Measurements from ENCODE around the gene AIPL1.

Gene AIPL1

DNA sequence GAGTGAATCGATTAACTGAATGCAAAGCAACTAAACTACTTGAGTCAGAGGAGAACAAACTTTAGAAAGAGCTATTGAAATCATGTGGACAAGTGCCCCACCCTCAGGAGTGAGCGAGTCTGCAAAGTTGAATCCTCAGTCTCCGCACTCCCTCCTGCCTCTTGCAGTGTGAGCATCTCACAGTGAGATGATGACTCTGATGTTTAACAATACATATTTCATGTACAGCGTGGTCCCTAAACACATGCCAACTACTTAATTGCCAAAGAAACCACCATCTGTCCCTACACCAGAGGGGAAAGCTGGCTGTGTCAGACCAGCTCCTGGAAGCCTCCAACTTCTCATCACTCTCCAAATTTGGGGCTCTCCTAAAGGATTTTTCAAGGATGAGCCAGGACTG is 40.5 kb upstream of the AIPL1 start:
- Histone ChIP-seq H3K9me3 (ENCODE audit: control insufficient read depth, insufficient read depth, low read length) (no peaks in the 10 kb centered on the region), H3K4me3 (ENCODE audit: low read depth, low read length) (no peak overlapping the region)

DNA sequence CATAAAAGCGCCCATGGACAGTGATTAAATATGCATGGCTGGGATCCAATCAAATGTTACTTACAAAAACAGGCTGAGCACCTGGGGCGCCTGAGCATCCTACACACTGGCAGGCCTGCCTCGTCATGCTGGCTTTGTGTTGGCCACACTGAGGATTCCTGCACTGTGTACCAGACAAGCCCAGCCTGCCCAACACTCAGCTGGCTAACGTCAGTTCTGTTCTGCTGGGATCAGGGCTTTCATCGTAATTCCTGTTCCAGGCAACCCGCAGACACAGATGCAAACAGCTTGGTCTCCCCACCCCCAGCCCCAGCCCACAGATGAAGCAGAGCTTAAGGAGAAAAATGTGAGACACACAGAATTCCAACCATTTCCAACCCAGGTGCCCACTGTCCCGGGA is 40.0 kb upstream of the AIPL1 start:
- no peak overlapping the region for H3K4me3 ChIP-seq (ENCODE audit: low read depth, low read length)
- peaks cover 25% of the 10 kb centered on the region for H3K4me1 ChIP-seq (ENCODE audit: control insufficient read depth, insufficient read depth, low read length)
- no peak overlapping the region for H3K9ac ChIP-seq (ENCODE audit: low read depth, low read length)
- no peaks in the 10 kb centered on the region for H3K36me3 ChIP-seq (ENCODE audit: control insufficient read depth, insufficient read depth, low read length)
- H3K27me3 ChIP-seq (ENCODE audit: control insufficient read depth, insufficient read depth, low read length), result no peaks in the 10 kb centered on the region
- H3K27ac ChIP-seq (ENCODE audit: low read depth, low read length), result no peak overlapping the region
- no peaks in the 10 kb centered on the region for H3K9me3 ChIP-seq (ENCODE audit: control insufficient read depth, insufficient read depth, low read length)

More for the DNA sequence above, 40.5 kb upstream of the AIPL1 start:
- no peaks in the 10 kb centered on the region for H3K27me3 ChIP-seq (ENCODE audit: control insufficient read depth, insufficient read depth, low read length)
- no peak overlapping the region for H3K27ac ChIP-seq (ENCODE audit: low read depth, low read length)
- peaks cover 30% of the 10 kb centered on the region for H3K4me1 ChIP-seq (ENCODE audit: control insufficient read depth, insufficient read depth, low read length)
- H3K9ac ChIP-seq (ENCODE audit: low read depth, low read length), result no peak overlapping the region
- no peaks in the 10 kb centered on the region for H3K36me3 ChIP-seq (ENCODE audit: control insufficient read depth, insufficient read depth, low read length)

DNA sequence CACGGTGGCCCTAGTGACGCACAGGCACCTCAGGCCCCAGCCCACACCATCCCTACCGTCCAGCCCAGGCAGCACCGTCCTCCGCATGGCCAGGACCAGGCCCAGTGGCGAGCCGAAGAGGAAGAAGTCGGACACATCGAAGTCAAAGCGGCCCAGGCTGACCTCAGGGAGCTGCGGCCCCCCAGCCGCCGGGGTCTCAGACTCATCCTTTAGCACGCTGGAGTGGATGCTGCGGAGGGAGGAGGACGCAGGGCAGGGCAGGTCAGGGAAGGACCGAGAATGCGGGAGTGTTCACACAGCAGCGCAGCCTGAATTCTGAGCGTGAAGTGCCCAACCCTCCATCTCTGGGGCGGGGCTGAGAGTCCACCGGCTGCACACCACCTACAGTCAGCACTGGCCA is 39.5 kb upstream of the AIPL1 start:
- no peak overlapping the region for H3K27ac ChIP-seq (ENCODE audit: low read depth, low read length)
- no peaks in the 10 kb centered on the region for H3K9me3 ChIP-seq (ENCODE audit: control insufficient read depth, insufficient read depth, low read length)
- no peak overlapping the region for H3K9ac ChIP-seq (ENCODE audit: low read depth, low read length)

DNA sequence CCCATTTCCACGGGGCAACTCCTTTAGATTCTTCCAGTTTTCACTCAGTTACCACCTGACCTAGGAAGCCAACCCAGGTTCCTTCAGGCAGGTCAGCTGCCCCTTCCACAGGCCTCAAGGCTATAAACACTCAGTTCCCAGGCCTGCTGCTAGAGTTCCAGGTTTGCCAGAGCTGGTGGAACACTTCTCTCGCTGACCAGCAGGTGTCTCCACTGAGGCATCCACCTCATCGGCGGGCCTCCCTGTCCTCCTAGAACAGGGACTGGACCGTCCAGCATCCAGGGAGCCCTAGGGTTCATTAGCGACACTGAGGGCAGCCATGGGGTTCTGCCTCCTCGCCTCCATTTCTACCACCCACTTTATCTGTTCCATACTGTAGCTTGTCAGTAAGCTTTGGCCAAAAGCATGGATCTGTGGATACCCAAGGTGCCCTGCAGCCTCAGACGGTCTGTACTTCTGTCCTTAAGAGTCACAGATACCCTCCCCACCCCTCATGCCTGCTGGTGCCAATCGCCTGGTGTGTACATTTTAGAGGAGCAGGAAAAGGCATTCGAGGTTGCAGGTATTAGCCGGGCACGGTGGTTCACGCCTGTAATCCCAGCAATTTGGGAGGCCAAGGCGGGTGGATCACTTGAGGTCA is 38.3 kb upstream of the AIPL1 start:
- Histone ChIP-seq H3K9me3 (ENCODE audit: control insufficient read depth, insufficient read depth, low read length) (no peaks in the 10 kb centered on the region), H3K9ac (ENCODE audit: low read depth, low read length) (no peak overlapping the region), H3K27ac (ENCODE audit: low read depth, low read length) (peak overlapping the region; percentile 18), H3K4me1 (ENCODE audit: control insufficient read depth, insufficient read depth, low read length) (peaks cover 20% of the 10 kb centered on the region), H3K36me3 (ENCODE audit: control insufficient read depth, insufficient read depth, low read length) (no peaks in the 10 kb centered on the region), H3K4me3 (ENCODE audit: low read depth, low read length) (no peak overlapping the region), H3K27me3 (ENCODE audit: control insufficient read depth, insufficient read depth, low read length) (no peaks in the 10 kb centered on the region)

More for the DNA sequence above, 39.5 kb upstream of the AIPL1 start:
- no peaks in the 10 kb centered on the region for H3K27me3 ChIP-seq (ENCODE audit: control insufficient read depth, insufficient read depth, low read length)
- H3K4me3 ChIP-seq (ENCODE audit: low read depth, low read length), result no peak overlapping the region
- H3K36me3 ChIP-seq (ENCODE audit: control insufficient read depth, insufficient read depth, low read length), result no peaks in the 10 kb centered on the region
- H3K4me1 ChIP-seq (ENCODE audit: control insufficient read depth, insufficient read depth, low read length), result peaks cover 20% of the 10 kb centered on the region

DNA sequence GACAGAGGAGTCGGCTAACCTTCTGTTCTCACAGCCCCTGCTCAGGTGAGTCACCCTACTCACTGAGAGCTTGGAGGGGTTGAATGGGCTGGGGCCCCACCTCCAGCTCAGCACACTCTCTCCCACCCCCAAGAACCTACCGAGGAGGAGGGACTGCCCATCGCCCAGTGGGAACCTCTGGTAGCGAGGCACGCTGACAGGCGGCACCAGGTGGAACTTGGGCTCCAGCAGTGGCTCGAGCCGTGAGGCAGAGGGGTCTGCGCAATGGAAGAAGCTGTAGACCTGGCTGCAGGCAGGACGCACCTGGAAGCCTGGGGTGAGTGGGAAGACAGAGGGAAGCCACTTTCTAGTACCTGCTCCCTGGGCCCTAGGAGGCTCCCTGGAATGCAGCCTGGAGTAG is 37.6 kb upstream of the AIPL1 start:
- Histone ChIP-seq H3K27me3 (ENCODE audit: control insufficient read depth, insufficient read depth, low read length) (no peaks in the 10 kb centered on the region), H3K4me3 (ENCODE audit: low read depth, low read length) (no peak overlapping the region), H3K27ac (ENCODE audit: low read depth, low read length) (peak overlapping the region; percentile 18), H3K9ac (ENCODE audit: low read depth, low read length) (no peak overlapping the region), H3K4me1 (ENCODE audit: control insufficient read depth, insufficient read depth, low read length) (peaks cover 20% of the 10 kb centered on the region), H3K36me3 (ENCODE audit: control insufficient read depth, insufficient read depth, low read length) (no peaks in the 10 kb centered on the region), H3K9me3 (ENCODE audit: control insufficient read depth, insufficient read depth, low read length) (no peaks in the 10 kb centered on the region)

DNA sequence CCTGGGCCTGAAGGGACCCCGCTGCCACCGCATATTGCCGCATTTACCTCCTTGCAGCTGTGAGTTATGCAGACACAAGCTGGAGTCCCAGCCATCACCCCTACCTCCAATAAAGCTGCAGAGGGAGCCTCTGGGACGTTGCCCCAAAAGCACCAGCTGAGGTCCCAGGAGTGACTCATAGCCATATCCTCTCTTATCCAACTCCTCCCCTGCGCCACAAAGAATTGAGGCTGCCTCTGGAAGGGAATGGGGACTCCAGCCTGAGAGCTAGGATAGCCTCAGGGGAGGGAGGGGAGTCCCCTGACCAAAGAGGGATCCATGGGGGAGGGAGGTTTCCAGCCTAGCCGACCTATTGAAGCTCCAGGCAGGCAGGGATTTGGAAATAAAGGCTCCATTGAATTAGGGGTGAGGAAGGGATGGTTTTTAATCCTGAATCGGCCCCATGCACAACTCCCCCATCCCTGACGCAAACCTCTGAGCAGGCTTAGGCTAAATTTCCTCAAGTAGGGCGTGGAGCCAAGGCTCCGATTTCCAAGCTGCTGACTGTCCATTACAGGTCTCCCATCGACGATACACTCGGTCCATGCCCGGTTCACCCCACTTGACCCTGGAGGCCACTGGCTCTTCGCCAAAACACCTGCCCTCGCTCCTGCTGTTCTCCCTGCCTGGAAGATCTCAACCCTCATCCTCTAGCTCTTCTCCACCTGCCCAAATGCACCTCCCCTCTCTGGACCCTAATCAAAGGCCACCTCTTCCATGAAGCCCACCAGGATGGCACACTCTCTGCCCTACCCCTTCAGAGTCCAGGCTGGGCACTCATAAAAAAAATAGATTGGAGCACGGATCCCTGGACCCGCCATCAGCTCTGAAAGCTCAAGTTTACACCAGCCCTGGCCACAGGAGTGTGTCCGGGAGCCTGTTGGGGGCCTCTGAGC is 36.9 kb upstream of the AIPL1 start:
- Histone ChIP-seq H3K27me3 (ENCODE audit: control insufficient read depth, insufficient read depth, low read length) (no peaks in the 10 kb centered on the region), H3K4me1 (ENCODE audit: control insufficient read depth, insufficient read depth, low read length) (peaks cover 20% of the 10 kb centered on the region), H3K9me3 (ENCODE audit: control insufficient read depth, insufficient read depth, low read length) (no peaks in the 10 kb centered on the region), H3K27ac (ENCODE audit: low read depth, low read length) (peak overlapping the region; percentile 4), H3K4me3 (ENCODE audit: low read depth, low read length) (no peak overlapping the region), H3K36me3 (ENCODE audit: control insufficient read depth, insufficient read depth, low read length) (no peaks in the 10 kb centered on the region), H3K9ac (ENCODE audit: low read depth, low read length) (no peak overlapping the region)

DNA sequence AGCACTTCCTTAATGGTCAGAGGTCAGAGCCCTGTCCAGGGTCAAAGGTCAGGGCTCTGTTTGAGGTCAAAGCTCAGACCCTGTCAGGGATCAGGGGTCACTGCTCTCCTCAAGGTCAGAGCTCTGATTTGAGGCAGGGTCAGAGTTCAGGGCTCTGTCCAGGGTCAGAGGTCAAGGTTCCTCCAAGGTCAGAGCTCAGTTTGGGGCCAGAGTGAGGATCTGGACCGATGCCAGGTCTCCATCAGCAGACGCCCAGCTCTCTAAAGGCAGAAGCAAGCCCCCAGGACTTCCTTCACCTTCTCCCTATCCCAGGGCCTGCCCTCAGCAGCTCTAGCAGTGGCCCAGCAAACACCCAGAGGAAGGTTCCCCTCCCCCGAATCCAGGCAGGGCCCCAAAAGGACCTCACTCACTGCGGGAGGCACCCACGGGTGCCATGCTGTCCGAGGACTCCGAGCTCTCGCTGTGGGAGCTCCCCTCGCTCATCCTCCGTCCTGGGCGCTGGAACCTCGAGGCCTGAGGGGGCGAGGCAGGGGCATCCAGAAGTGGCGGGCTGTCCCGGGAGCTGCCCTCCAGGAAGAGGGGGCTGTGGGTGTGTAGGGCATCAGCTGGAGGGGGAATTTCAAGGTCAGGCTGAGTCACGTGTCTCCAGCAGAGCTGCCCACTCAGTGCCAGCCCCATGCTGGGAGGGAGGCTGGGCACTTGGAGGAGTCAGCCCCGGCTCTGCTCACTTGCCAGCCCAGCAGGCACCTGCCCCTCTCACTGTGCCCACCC is 36.0 kb upstream of the AIPL1 start:
- H3K36me3 ChIP-seq (ENCODE audit: control insufficient read depth, insufficient read depth, low read length), result no peaks in the 10 kb centered on the region

DNA sequence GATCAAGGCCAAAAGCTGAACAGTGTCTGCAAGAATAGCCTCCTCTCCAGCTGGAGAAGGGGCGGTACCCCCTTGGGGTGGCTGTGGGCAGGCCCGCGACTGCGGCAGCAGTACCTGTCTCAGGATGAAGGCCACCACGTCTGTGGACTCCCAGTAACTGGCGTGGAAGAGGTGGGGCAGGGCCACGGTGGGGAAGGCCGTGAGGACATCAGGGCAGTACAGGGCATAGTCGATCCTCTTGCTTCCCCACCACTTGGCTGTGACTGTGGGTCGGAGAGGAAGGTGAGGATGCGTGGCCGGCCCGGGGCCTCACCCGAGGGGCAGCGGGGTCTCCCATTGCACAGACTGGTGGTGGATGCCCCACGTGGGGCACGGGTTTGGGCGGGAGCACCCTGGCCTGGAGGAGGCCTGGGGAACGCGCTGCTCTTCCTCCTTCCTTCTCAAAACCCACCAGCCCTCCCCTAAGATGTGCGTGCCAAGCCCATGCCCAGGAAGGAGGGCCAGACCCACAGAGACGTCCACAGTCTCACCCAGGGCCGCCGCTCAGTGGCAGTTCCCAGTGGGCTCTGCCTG is 35.3 kb upstream of the AIPL1 start:
- H3K27me3 ChIP-seq (ENCODE audit: control insufficient read depth, insufficient read depth, low read length), result no peaks in the 10 kb centered on the region
- peaks cover 17% of the 10 kb centered on the region for H3K4me1 ChIP-seq (ENCODE audit: control insufficient read depth, insufficient read depth, low read length)
- H3K4me3 ChIP-seq (ENCODE audit: low read depth, low read length), result no peak overlapping the region
- no peak overlapping the region for H3K9ac ChIP-seq (ENCODE audit: low read depth, low read length)
- no peak overlapping the region for H3K27ac ChIP-seq (ENCODE audit: low read depth, low read length)
- no peaks in the 10 kb centered on the region for H3K36me3 ChIP-seq (ENCODE audit: control insufficient read depth, insufficient read depth, low read length)
- H3K9me3 ChIP-seq (ENCODE audit: control insufficient read depth, insufficient read depth, low read length), result no peaks in the 10 kb centered on the region

More for the DNA sequence above, 36.0 kb upstream of the AIPL1 start:
- no peaks in the 10 kb centered on the region for H3K9me3 ChIP-seq (ENCODE audit: control insufficient read depth, insufficient read depth, low read length)
- H3K4me3 ChIP-seq (ENCODE audit: low read depth, low read length), result no peak overlapping the region
- peaks cover 20% of the 10 kb centered on the region for H3K4me1 ChIP-seq (ENCODE audit: control insufficient read depth, insufficient read depth, low read length)
- no peaks in the 10 kb centered on the region for H3K27me3 ChIP-seq (ENCODE audit: control insufficient read depth, insufficient read depth, low read length)
- no peak overlapping the region for H3K27ac ChIP-seq (ENCODE audit: low read depth, low read length)
- H3K9ac ChIP-seq (ENCODE audit: low read depth, low read length), result no peak overlapping the region

DNA sequence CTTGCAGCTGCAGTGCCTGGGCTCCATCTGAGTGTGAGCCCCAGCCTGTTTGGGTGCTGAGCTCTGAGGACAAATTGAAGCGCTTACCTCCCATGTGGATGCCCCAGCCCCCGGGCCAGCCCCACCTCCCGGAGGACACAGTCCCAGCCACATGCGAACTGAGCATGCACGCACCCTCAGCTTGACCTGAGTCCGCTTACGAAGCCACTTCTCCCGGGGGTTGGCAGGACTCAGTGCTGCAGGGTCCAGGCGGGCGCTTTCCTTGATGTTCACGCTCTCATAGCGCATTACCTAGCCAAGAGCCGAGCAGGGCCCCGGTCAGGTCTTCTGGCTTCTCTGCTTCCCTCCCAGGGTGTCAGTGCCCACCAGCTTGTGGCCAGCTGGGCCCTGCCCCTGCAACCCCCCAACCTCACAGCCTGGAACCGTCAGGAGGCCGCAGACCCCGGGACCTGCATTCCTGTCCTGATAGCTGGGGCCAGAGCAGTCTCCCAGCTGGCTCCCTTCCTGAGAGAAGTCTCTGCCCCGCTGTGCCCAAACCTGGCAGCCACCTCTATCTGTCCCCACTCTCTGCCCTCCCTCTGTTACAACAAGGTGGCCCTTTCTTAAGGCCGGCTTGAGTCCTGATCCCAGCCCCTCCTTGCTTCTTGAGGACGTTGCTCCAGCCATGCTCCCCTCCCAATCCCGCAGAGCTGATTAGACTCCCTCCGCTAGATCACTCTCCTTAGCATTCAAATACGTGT is 33.3 kb upstream of the AIPL1 start:
- Histone ChIP-seq H3K4me3 (ENCODE audit: low read depth, low read length) (no peak overlapping the region), H3K4me1 (ENCODE audit: control insufficient read depth, insufficient read depth, low read length) (peaks cover 15% of the 10 kb centered on the region), H3K27me3 (ENCODE audit: control insufficient read depth, insufficient read depth, low read length) (no peaks in the 10 kb centered on the region), H3K9me3 (ENCODE audit: control insufficient read depth, insufficient read depth, low read length) (no peaks in the 10 kb centered on the region), H3K9ac (ENCODE audit: low read depth, low read length) (no peak overlapping the region), H3K36me3 (ENCODE audit: control insufficient read depth, insufficient read depth, low read length) (no peaks in the 10 kb centered on the region), H3K27ac (ENCODE audit: low read depth, low read length) (no peak overlapping the region)

DNA sequence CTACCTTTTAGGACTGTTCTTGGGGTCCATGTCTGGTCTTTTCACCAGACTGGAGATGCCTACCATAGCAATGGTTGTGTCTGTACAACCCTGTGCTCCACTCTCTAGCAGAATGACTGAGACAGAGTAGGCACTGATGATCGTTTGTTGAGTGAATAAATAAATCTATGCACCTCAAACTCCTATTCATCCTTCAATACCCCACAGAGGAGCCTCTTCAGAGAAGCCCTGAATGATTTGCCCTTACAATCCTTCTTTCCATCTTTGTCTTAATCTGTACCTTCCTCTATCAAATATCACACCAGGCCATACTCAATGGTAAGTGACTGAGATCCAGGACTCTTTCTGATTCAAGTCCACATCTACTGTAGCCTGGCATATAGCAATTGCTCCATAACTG is 32.6 kb upstream of the AIPL1 start:
- no peak overlapping the region for H3K27ac ChIP-seq (ENCODE audit: low read depth, low read length)
- no peaks in the 10 kb centered on the region for H3K9me3 ChIP-seq (ENCODE audit: control insufficient read depth, insufficient read depth, low read length)
- H3K36me3 ChIP-seq (ENCODE audit: control insufficient read depth, insufficient read depth, low read length), result no peaks in the 10 kb centered on the region
- H3K4me1 ChIP-seq (ENCODE audit: control insufficient read depth, insufficient read depth, low read length), result peaks cover 10% of the 10 kb centered on the region; the same call in 1 of the 2 replicates
- no peak overlapping the region for H3K4me3 ChIP-seq (ENCODE audit: low read depth, low read length)
- H3K27me3 ChIP-seq (ENCODE audit: control insufficient read depth, insufficient read depth, low read length), result no peaks in the 10 kb centered on the region
- no peak overlapping the region for H3K9ac ChIP-seq (ENCODE audit: low read depth, low read length)
